ENCODE data around the gene GPR21.

DNA sequence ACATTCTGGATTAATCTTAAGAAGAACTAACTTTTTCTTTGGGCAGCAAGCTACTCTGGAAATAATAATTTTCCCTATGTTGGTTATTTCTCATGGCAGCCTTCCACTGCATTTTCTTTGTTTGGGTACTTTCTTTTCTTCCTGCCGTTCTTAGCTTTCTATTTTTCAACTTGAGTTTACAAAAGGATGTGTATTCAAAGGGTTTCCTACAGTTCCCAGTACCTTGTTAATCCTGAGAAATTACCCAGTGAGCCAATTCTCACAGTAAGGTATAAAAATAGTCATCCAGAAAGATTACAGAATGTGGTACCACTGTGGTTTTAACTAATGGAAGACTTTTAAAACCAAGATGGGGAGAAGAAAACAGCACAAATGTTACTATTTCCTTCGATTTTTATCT, 20.2 kb downstream of the GPR21 start:
- TF ChIP-seq POLR2A (IDR thresholded peaks at IDR 0.05; ENCODE audit: low read depth, low read length), result no peak
- no peak for TF ChIP-seq POLR2AphosphoS5 (IDR thresholded peaks at IDR 0.05; ENCODE audit: low read depth, low read length)

Measured in GM12892 (cell line).